Measurements from ENCODE around the gene GPR176.

GPR176 gene

DNA sequence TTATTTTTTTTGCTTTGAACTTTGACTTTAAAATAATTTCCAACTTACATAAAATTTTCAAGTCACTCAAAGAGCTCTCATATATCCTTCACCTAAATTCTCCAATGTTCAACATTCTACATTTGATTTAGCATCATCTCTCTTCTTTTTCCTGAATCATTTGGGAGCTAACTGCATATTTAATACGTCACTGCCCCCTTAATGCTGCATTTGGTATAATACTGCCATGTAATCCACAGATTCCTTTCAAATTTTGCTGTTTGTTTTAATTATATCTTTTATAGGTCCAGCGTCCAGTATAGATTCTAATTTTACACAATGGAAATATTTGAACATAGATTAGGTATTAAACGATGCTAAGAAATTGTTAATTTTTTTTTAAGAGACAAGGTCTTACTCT, 11.5 kb upstream of the GPR176 start:
- no peak overlapping the region for H3K9ac ChIP-seq (ENCODE audit: low read length)
- H3K4me1 ChIP-seq (ENCODE audit: control insufficient read depth, insufficient read depth, low read length), result peaks cover 5% of the 10 kb centered on the region
- no peaks in the 10 kb centered on the region for H3K36me3 ChIP-seq (ENCODE audit: control insufficient read depth, insufficient read depth, low read length)
- no peak overlapping the region for H3K4me3 ChIP-seq (ENCODE audit: low read length)
- H3K27me3 ChIP-seq (ENCODE audit: control insufficient read depth, insufficient read depth, low read length), result no peaks in the 10 kb centered on the region
- no peaks in the 10 kb centered on the region for H3K9me3 ChIP-seq (ENCODE audit: control insufficient read depth, low read length)

DNA sequence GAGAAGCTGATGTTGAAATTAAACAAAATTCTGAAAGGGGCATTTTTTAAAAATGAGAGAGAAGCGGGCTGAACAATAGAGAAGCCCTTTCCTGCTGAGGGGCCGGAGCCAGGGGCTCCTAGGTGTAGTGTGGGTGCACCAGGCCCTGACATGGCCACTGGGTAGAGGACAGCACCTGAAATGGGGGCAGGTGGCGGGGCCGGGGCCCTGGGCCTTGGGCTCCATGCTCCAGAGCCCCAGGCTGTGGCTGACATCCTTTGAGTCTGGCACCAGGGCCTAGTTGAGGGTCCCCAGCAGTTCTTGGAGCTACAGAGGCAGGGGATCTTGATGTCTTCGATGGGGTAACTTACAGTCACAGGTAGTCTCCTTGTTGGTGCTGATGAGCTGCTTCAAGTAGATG, 6.5 kb upstream of the GPR176 start:
- no peaks in the 10 kb centered on the region for H3K27me3 ChIP-seq (ENCODE audit: control insufficient read depth, insufficient read depth, low read length)
- H3K9ac ChIP-seq (ENCODE audit: low read length), result no peak overlapping the region
- H3K9me3 ChIP-seq (ENCODE audit: control insufficient read depth, low read length), result no peaks in the 10 kb centered on the region
- no peaks in the 10 kb centered on the region for H3K36me3 ChIP-seq (ENCODE audit: control insufficient read depth, insufficient read depth, low read length)
- no peak overlapping the region for H3K4me3 ChIP-seq (ENCODE audit: low read length)
- no peaks in the 10 kb centered on the region for H3K4me1 ChIP-seq (ENCODE audit: control insufficient read depth, insufficient read depth, low read length)

DNA sequence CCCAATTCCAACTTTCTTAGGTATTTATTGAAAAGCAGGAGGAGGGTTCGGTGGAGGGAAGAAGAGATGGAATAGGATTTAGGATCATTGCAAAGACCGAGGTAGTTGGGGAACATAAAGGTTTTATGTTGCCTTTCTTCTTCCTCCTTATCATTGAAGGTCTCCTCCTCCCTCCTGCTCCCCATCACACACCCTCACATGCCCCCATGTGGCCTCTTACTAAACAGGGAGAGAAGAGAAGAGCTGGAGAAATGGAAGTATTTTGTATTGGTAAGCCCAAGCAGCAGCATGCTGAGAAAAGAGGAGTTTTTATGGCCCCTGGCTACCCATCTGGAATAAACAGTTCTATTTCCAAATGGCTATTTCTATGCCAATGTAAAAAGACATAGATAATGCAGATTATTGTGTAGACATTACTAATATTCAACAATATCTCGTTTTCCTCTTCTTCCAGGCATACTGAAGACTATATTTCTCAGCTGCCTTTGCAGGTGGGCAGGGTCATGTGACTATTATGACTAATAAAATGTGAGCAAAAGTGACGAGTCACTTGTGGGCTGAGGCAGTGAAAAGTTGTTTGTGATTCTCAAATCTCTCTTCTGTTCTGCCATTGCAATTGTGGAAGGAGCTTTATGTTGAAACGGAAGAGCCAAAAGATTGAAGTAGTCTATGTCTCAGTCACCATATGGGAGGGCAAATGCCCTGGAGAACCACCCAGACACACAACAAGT, 5.2 kb upstream of the GPR176 start:
- H3K36me3 ChIP-seq (ENCODE audit: control insufficient read depth, insufficient read depth, low read length), result no peaks in the 10 kb centered on the region
- peaks cover 11% of the 10 kb centered on the region for H3K4me1 ChIP-seq (ENCODE audit: control insufficient read depth, insufficient read depth, low read length)
- no peaks in the 10 kb centered on the region for H3K9me3 ChIP-seq (ENCODE audit: control insufficient read depth, low read length)
- peaks cover 6% of the 10 kb centered on the region for H3K27me3 ChIP-seq (ENCODE audit: control insufficient read depth, insufficient read depth, low read length)
- H3K4me3 ChIP-seq (ENCODE audit: low read length), result no peak overlapping the region
- no peak overlapping the region for H3K9ac ChIP-seq (ENCODE audit: low read length)

DNA sequence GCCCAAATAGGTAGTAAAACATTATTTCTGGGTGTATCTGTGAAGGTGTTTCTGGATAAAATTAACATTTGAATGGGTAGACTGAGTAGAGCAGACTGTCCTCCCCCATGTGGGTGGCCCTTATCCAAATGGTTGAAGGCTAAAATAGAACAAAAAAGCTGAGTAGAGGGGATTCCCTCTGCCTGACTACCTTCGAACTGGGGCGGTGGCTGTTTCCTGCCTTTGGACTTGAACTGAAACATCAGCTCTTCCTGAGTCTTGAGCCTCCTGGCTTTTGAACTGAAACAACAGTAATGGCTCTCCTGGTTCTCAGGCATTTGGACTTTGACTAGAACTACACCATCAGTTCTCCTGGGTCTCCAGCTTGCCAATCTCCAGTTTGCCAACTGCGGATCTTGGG, 4.4 kb upstream of the GPR176 start:
- H3K4me1 ChIP-seq (ENCODE audit: control insufficient read depth, insufficient read depth, low read length), result peaks cover 15% of the 10 kb centered on the region
- no peaks in the 10 kb centered on the region for H3K36me3 ChIP-seq (ENCODE audit: control insufficient read depth, insufficient read depth, low read length)
- peaks cover 14% of the 10 kb centered on the region for H3K27me3 ChIP-seq (ENCODE audit: control insufficient read depth, insufficient read depth, low read length)
- H3K9me3 ChIP-seq (ENCODE audit: control insufficient read depth, low read length), result no peaks in the 10 kb centered on the region
- H3K9ac ChIP-seq (ENCODE audit: low read length), result no peak overlapping the region
- H3K4me3 ChIP-seq (ENCODE audit: low read length), result no peak overlapping the region

DNA sequence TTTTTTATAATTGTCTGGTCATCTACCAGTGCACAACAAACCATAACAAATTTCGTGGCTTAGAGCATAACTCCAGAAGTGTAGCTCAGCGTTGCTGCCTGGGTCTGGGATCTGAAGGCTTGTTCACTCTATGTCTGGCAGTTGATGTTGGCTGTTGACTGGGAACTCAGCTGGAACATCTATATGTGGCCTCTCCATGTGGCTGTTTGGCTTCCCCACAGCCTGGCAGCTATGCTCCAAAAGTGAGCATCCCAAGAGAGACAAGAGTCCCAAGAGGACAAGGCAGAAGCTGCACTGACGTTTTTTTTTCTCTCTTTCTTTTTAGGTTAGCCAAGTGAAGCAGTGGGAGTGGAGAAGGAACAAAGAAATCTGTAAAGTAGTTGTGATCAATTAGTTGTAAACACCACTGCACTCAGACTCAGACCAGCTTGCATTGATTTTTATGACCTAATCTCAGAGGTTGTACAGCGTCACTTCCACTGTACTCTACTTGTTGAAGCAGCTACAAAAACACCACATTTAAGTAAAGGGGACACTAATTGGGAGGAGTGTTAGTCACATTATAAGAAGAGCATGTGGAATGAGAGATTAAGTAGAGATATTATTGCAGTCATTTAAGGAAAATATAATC, 2.5 kb upstream of the GPR176 start:
- Histone ChIP-seq H3K4me3 (ENCODE audit: low read length) (no peak overlapping the region), H3K9ac (ENCODE audit: low read length) (no peak overlapping the region), H3K9me3 (ENCODE audit: control insufficient read depth, low read length) (no peaks in the 10 kb centered on the region), H3K36me3 (ENCODE audit: control insufficient read depth, insufficient read depth, low read length) (no peaks in the 10 kb centered on the region), H3K4me1 (ENCODE audit: control insufficient read depth, insufficient read depth, low read length) (peaks cover 15% of the 10 kb centered on the region), H3K27me3 (ENCODE audit: control insufficient read depth, insufficient read depth, low read length) (peaks cover 27% of the 10 kb centered on the region)

DNA sequence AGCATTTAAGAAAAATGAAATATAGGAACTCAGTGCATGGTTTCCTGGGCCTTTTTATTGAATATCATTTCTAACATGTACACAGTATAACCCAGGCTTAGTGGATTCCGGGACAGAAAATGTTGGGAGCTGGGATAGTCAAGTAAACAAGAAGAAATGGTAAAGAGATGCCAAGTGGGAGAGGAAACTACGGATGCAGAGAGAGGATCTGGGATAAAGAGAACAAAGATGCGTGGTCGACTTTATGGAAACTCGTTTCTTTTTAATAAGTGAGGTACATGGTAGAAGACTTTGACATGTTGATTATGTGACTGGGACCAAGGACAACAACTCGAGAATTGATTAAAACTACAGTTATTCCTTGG, 1.2 kb upstream of the GPR176 start:
- peaks cover 15% of the 10 kb centered on the region for H3K4me1 ChIP-seq (ENCODE audit: control insufficient read depth, insufficient read depth, low read length)
- no peaks in the 10 kb centered on the region for H3K9me3 ChIP-seq (ENCODE audit: control insufficient read depth, low read length)
- no peaks in the 10 kb centered on the region for H3K36me3 ChIP-seq (ENCODE audit: control insufficient read depth, insufficient read depth, low read length)
- H3K27me3 ChIP-seq (ENCODE audit: control insufficient read depth, insufficient read depth, low read length), result peaks cover 27% of the 10 kb centered on the region
- peak overlapping the region; percentile 64 for H3K9ac ChIP-seq (ENCODE audit: low read length)
- peak overlapping the region; percentile 82 for H3K4me3 ChIP-seq (ENCODE audit: low read length)

DNA sequence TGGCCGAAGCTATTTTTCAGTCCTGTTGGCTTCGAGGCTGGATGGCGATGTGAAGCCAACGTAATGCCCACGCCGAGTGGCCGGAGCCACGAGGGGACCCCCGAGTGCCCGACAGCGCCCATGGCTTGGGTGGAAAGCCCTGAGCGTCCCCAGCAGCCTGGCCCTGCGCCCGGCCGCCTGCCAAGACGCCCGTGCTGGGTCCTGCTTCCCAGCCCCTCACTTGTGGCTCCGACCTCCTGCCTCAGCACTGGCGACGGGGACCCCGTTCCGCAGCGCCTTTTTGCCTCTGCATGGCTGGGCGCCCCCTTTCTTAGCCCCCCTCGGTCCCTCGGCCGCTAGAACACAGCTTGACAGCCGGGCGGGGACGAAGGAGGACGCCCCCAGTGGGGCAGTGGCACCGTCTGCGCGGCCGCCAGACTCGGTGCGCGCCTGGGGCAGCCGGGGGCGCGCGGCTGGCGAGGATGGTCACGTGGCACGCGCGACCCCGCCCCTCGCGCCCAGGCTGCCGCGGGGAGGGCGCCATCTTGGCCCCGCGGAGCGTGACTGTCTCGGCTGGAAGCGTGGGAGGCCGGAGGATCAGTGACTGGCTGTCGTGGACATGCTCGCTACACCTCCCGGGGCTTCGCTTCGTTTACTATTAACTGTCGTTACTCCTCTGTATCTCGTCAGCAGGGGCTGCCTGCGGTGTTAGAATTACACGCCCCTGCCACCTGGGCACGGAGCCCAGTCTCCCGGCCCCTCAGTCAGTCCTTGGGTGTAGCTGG, 626 bp upstream of the GPR176 start:
- H3K4me1 ChIP-seq (ENCODE audit: control insufficient read depth, insufficient read depth, low read length), result peaks cover 15% of the 10 kb centered on the region
- peaks cover 27% of the 10 kb centered on the region for H3K27me3 ChIP-seq (ENCODE audit: control insufficient read depth, insufficient read depth, low read length)
- no peaks in the 10 kb centered on the region for H3K9me3 ChIP-seq (ENCODE audit: control insufficient read depth, low read length)
- peak overlapping the region; percentile 82 for H3K4me3 ChIP-seq (ENCODE audit: low read length)
- H3K36me3 ChIP-seq (ENCODE audit: control insufficient read depth, insufficient read depth, low read length), result no peaks in the 10 kb centered on the region
- peak overlapping the region; percentile 64 for H3K9ac ChIP-seq (ENCODE audit: low read length)

DNA sequence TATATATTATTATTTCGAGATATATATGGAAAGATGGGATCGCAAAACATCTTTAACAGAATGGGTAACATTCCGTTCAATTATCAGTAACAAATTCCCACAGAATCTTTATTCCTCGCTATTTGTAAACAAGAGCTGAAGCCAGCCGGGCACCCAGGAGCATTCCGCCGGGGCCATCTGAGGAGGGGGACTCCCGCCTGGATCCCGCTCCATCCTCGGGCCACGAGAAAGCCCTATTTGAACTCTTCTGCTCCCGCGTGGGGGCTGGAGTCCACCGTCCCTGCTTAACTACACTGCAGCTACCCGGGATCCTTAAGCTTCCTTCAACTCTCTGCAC, 687 bp downstream of the GPR176 start:
- Histone ChIP-seq H3K9ac (ENCODE audit: low read length) (peak overlapping the region; percentile 12), H3K27me3 (ENCODE audit: control insufficient read depth, insufficient read depth, low read length) (peaks cover 27% of the 10 kb centered on the region), H3K36me3 (ENCODE audit: control insufficient read depth, insufficient read depth, low read length) (no peaks in the 10 kb centered on the region), H3K4me3 (ENCODE audit: low read length) (peak overlapping the region; percentile 33), H3K9me3 (ENCODE audit: control insufficient read depth, low read length) (no peaks in the 10 kb centered on the region), H3K4me1 (ENCODE audit: control insufficient read depth, insufficient read depth, low read length) (peaks cover 15% of the 10 kb centered on the region)

DNA sequence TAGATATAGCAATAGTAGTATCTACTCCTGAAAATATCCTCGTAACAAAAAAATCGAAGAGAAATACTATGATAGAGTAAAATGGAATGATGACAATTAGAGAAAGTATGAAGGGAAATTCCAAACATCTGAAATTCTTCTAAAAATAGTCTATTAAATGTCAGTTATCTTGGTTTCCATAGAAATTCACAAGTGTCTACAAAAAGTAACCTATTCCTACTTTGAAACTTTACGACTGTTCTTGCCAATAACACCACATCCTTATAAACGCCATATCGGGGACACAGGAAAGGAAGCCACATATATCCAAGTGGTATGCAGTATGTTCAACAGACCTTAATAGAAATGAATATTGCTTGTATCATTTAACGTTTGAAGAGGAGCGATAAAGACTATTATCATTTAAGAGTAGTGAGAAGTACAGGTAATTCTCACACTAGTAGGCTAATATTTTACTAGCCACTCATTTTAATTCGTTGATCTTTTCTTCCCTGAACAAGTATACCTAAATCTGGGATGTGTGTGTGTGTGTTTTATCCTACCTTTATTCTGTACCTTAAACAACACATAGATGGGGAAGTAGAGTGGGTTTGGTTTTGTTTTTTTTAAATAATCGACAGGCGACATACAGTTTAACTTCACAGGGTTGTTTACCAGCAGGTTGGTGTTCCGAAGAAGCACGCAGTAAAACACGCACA, 1.2 kb downstream of the GPR176 start:
- H3K9me3 ChIP-seq (ENCODE audit: control insufficient read depth, low read length), result no peaks in the 10 kb centered on the region
- H3K9ac ChIP-seq (ENCODE audit: low read length), result no peak overlapping the region
- H3K4me1 ChIP-seq (ENCODE audit: control insufficient read depth, insufficient read depth, low read length), result peaks cover 15% of the 10 kb centered on the region
- no peaks in the 10 kb centered on the region for H3K36me3 ChIP-seq (ENCODE audit: control insufficient read depth, insufficient read depth, low read length)
- peaks cover 27% of the 10 kb centered on the region for H3K27me3 ChIP-seq (ENCODE audit: control insufficient read depth, insufficient read depth, low read length)
- H3K4me3 ChIP-seq (ENCODE audit: low read length), result no peak overlapping the region

DNA sequence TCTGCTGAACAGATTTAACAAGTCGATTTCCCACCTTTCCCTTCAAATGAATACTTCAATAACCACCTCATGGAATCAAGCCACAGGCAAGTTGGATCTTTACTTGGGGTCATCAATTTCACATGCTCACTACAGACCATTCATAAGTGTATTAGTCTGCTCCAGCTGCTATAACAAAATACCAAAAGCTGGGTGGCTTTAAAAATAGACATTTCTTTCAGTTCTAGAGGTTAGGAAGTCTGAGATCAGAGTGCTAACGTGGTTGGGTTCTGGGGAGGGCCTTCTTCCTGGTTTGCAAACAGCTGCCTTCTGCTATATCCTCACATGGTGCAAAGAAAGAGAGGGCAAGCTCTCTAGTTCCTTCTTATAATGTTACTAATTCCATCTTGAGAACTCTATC, 5.1 kb downstream of the GPR176 start:
- Histone ChIP-seq H3K4me3 (ENCODE audit: low read length) (no peak overlapping the region), H3K27me3 (ENCODE audit: control insufficient read depth, insufficient read depth, low read length) (peaks cover 18% of the 10 kb centered on the region), H3K9me3 (ENCODE audit: control insufficient read depth, low read length) (no peaks in the 10 kb centered on the region), H3K9ac (ENCODE audit: low read length) (no peak overlapping the region), H3K4me1 (ENCODE audit: control insufficient read depth, insufficient read depth, low read length) (peaks cover under 1% of the 10 kb centered on the region), H3K36me3 (ENCODE audit: control insufficient read depth, insufficient read depth, low read length) (no peaks in the 10 kb centered on the region)

DNA sequence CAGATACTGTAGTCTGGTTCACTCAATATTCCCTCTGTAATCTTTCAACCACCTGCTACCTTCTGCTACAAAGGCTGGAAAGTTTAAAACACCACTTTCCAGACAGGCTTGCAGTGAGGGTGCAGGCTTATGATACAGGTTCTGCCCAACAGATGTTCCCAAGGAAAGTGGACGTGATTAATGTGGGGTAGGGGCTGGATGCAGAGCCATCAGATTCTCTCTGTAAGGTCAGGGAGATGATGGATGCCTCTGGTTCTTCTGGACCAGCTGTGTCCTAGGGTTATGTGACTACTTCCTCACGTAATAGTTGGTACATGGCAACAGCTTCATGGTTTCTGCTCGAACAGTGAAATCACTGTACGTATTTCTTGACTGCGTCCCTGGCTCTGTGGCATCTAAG, 11.1 kb downstream of the GPR176 start:
- Histone ChIP-seq H3K4me3 (ENCODE audit: low read length) (no peak overlapping the region), H3K27me3 (ENCODE audit: control insufficient read depth, insufficient read depth, low read length) (no peaks in the 10 kb centered on the region), H3K9me3 (ENCODE audit: control insufficient read depth, low read length) (no peaks in the 10 kb centered on the region), H3K4me1 (ENCODE audit: control insufficient read depth, insufficient read depth, low read length) (no peaks in the 10 kb centered on the region), H3K9ac (ENCODE audit: low read length) (no peak overlapping the region), H3K36me3 (ENCODE audit: control insufficient read depth, insufficient read depth, low read length) (no peaks in the 10 kb centered on the region)

DNA sequence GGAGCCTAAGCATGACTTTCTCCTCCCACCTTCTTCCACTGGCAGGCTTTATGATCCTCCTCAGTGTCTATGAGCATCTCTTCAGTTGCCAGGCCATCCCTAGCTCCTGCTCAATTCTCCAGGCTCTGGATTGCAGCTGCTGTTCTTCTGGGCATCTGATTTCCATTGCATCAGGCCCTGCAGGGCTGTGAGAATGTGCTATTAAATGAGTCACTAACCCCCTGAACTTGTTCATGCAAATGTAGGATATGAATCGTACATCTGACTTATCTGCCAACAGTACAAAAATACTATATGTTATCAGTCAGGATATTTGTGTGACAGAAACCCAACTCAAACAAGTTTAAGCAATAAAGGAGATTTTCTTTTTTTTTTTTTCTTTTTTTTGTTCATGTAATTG, 11.9 kb downstream of the GPR176 start:
- no peak overlapping the region for H3K9ac ChIP-seq (ENCODE audit: low read length)
- H3K4me3 ChIP-seq (ENCODE audit: low read length), result no peak overlapping the region
- H3K4me1 ChIP-seq (ENCODE audit: control insufficient read depth, insufficient read depth, low read length), result no peaks in the 10 kb centered on the region
- no peaks in the 10 kb centered on the region for H3K27me3 ChIP-seq (ENCODE audit: control insufficient read depth, insufficient read depth, low read length)
- no peaks in the 10 kb centered on the region for H3K36me3 ChIP-seq (ENCODE audit: control insufficient read depth, insufficient read depth, low read length)
- H3K9me3 ChIP-seq (ENCODE audit: control insufficient read depth, low read length), result no peaks in the 10 kb centered on the region

Data from mucosa of stomach (tissue), 1 donor.